ELF-1 (cell line): ENCODE data around the gene PLEKHG2.
"Not testable (repeated sequence)": the region's sequence is repeated elsewhere in the genome, so short reads cannot be mapped to it uniquely, and the experiment has no call there.

Source experiments
- DNase-seq: peaks from one replicate; pipeline ENCODE4 v3.0.0-alpha.2; 2016; ENCODE audit warnings: low read depth, low spot score

The PLEKHG2 gene

DNA sequence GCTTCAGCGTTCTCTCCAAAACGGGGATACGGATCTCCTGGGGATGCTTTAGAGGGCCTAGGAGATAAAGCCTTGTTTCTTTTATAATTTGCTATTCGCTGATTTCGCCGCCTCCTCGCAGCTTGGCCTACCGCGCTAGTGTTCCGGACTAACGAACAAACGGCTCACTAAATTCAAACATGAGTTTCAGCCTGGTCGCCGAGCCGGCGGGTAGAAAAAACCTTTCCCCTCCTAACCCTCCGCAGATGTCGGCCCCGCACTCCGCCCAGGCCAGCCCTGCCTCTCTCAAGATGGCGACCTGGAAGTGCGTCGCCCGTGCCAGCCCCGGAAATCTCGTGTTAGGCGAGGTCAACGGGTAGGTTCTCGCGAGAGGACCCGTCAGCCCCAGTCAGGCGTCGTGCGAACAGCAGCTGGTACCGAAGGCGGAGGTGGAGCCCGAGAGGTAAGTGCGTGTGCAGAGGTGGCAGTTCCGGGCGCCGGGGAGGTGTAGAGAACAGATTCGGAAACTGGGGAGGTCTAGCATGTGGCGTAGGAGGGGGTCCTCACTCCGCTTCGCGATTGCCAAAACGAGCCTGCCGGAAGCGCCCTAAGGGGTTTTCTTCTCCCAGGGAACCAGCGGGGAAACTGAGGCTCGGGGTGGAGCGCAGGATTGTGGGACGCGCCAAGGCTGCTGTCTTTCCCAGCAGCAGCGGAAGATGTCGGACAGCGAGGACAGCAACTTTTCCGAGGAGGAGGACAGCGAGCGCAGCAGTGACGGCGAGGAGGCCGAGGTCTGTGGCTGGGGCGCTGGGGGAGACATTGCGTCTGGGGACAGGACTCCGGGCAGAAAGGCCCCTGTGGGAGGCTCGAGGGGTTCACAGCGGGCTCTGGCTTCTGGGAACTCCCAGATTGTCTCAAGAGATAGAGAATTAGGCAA, 33.0 kb downstream of the PLEKHG2 start, which contains the start of gene SUPT5H:
Gene SUPT5H, plus strand, starts transcription at position 387 of the 916 bp plus-strand sequence. Its CDS starts 309 bp downstream, at position 696.
- peak; percentile 98 for DNase-seq

DNA sequence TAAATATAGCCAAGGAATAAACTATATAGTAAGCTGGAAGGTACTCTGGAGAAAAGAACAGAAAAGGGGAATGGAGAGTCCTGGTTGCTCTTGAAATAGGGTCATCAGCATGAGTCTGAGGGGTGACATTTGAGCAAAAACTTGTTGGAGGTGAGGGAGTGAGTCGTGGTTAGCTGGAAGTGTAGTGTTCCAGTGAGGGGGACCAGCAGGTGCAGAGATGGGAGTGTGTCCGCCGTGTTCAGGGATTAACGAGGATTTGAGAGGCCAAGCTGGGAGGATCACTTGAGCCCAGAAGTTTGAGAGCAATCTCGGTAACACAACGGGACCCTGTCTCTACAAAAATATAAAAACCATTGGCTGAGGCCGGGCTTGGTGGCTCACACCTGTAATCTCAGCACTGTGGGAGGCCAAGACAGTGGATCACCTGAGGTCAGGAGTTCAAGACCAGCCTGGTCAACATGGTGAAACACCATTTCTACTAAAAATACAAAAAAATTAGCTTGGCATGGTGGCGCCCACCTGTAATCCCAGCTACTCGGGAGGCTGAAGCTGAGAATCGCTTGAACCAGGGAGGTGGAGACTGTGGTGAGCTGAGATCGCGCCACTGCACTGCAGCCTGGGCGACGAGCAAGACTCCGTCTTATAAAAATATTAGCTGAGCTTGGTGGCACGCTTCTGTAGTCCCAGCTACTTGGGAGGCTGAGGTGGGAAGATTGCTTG, 34.1 kb downstream of the PLEKHG2 start:
- no peak for DNase-seq

DNA sequence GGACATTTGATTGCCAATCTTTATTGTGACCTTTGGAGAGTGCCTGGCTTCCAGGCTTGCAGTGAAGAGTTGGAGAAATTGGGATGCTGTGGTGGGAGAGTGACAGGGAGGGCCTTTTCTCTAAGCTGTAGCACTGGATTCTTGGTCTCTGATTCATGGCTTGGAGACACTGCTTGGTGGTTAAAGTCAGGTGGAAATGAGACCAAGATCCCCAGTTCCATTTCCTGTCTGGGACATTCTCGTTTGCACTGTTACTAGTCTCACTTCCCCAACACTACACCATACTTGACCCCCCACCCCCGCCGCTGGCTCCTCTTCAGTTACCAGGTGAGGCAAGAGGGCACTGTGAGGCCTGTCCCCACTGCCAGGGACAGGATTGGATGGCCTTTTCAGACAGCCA, 35.8 kb downstream of the PLEKHG2 start:
- DNase-seq = no peak

GRCh38 chr19:39449116-39449797, 36.8 kb downstream of the PLEKHG2 start:
- no peak for DNase-seq

DNA sequence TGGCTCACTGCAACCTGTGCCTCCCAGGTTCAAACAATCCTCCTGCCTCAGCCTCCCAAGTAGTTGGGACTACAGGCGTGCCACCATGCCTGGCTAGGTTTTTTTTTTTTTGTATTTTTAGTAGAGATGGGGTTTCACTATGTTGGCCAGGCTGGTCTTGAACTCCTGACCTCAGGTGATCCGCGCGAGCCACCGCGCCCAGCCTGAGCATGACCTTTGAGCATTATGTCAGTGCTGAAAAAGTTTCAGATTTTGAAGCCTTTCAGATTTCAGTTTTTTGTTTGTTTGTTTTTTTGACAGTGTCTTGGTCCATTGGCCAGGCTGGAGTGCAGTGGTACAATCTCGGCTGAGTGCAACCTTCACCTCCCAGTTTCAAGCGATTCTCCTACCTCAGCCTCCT, 38.8 kb downstream of the PLEKHG2 start:
- not testable (repeated sequence) for DNase-seq

DNA sequence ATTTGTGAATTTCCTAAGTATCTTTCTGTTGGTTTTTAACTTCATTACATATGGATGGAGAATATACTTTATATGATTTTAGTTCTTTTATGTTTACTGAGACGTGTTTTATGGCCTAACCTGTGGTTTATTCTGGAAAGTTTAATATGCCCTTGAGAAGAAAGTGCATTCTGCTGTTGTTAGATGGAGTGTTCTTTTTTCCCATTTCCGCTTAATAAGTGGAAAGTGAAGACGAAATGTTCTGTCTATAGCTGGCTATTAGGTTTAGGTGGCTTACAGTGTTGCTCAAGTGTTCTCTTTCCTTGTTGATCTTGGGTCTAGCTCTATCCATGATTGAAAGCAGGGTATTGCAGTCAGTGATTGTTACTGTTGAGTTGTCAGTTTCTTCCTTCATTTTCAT, 50.9 kb downstream of the PLEKHG2 start:
- DNase-seq = no peak

- no peak for DNase-seq
Observed at GRCh38 chr19:39465956-39466747, 53.7 kb downstream of the PLEKHG2 start.

- no peak for DNase-seq
Observed at GRCh38 chr19:39467941-39468340, 55.5 kb downstream of the PLEKHG2 start.

GRCh38 chr19:39469036-39469435, 56.6 kb downstream of the PLEKHG2 start:
- DNase-seq = peak; percentile 15

DNA sequence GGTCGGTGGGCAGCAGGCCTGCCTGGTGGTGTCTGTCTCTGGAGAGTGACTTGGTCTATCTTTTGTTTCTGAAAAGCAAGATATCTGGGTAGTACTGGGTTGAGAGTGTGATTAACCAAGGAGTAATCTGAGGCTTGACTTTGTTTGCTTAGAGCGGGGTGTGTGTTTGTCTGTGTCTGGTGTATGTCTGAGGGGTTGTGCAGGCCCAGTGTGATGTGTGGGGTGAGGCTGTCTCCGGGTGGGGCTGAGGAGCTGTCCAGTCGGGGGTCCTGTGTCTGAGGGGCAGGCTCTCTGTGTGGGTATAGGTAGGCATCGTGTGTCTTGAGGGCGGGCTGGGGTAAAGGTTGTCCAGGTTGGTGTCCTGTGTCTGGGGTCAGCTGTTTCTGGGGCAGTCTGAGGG, 57.1 kb downstream of the PLEKHG2 start:
- no peak for DNase-seq

DNA sequence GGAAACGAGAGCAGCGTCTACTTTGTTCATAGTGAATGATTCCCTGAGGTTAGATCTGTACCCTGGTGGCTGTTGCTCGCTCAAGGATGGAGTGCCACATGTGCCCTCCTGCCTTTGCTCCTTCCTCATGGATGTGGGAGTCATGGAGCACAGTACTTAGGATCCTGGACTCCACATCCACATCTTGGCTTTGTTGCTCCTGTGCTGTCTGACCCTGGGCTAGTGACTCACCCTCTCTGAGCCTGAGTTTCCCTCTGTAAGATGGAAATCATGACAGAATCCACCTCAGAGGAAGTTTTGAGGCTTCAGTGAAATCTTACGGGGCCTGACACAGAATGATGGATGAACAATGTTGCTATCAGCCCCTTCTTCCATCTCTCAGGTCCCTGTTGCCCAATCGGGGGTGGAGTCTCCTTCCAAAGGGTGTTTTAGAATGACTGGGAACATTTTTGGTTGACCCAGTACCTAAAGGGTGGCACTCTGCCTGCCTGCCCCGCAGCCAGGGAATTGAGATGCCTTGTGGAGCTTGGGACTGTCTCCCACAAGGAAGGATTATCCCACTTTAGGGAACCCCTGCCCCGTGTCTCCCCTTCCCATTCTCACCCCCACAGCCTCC, 58.4 kb downstream of the PLEKHG2 start:
- no peak for DNase-seq

- no peak for DNase-seq
Observed at GRCh38 chr19:39471756-39472536, 59.5 kb downstream of the PLEKHG2 start.

- no peak for DNase-seq
Observed at GRCh38 chr19:39472746-39473442, 60.4 kb downstream of the PLEKHG2 start.

- DNase-seq = no peak
Observed at GRCh38 chr19:39473443-39473960, 61.0 kb downstream of the PLEKHG2 start.

- peak; percentile 77 for DNase-seq
Observed at GRCh38 chr19:39474139-39474620, 61.7 kb downstream of the PLEKHG2 start.

DNA sequence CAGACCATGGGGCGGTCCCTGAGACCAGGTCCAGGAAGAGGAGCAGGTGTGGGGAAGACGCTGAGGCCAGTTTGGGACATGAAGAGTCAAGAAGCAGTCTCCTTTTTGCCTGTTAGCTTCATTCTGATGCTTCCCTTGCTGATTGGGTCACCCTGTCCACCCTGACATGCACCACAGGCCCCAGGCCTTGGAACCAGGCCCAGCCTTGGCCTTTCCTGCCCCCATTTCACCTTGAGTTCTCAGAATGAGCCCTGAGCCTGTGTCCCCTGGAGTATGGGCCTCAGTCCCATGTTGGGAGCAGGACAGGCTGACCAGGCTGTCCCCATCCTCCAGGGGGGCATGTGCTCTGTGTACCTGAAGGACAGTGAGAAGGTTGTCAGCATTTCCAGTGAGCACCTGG, 63.3 kb downstream of the PLEKHG2 start:
- no peak for DNase-seq
